ENCODE data around the gene CATSPERZ.

Gene CATSPERZ

GRCh38 chr11:64299847-64300648 is at the start of gene CATSPERZ:
Gene CATSPERZ, plus strand, starts transcription at chr11:64300358. Its CDS starts 53 bp downstream, at chr11:64300411.
- Mint-ChIP-seq H3K4me1 (peaks cover 17% of the 10 kb centered on the region), H3K4me3 (peak within 1 kb of the TSS; percentile 69), H3K27me3 (ENCODE audit: low read depth, poor library complexity) (peaks cover 92% of the 10 kb centered on the region), H3K9me3 (no peaks in the 10 kb centered on the region), H3K36me3 (ENCODE audit: low read depth) (no peaks in the 10 kb centered on the region), H3K27ac (no peak within 1 kb of the TSS)
- peak; percentile 43 for DNase-seq
- TF ChIP-seq, protein P1, sequence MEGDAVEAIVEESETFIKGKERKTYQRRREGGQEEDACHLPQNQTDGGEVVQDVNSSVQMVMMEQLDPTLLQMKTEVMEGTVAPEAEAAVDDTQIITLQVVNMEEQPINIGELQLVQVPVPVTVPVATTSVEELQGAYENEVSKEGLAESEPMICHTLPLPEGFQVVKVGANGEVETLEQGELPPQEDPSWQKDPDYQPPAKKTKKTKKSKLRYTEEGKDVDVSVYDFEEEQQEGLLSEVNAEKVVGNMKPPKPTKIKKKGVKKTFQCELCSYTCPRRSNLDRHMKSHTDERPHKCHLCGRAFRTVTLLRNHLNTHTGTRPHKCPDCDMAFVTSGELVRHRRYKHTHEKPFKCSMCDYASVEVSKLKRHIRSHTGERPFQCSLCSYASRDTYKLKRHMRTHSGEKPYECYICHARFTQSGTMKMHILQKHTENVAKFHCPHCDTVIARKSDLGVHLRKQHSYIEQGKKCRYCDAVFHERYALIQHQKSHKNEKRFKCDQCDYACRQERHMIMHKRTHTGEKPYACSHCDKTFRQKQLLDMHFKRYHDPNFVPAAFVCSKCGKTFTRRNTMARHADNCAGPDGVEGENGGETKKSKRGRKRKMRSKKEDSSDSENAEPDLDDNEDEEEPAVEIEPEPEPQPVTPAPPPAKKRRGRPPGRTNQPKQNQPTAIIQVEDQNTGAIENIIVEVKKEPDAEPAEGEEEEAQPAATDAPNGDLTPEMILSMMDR (IDR thresholded peaks at IDR 0.05) = no peak

DNA sequence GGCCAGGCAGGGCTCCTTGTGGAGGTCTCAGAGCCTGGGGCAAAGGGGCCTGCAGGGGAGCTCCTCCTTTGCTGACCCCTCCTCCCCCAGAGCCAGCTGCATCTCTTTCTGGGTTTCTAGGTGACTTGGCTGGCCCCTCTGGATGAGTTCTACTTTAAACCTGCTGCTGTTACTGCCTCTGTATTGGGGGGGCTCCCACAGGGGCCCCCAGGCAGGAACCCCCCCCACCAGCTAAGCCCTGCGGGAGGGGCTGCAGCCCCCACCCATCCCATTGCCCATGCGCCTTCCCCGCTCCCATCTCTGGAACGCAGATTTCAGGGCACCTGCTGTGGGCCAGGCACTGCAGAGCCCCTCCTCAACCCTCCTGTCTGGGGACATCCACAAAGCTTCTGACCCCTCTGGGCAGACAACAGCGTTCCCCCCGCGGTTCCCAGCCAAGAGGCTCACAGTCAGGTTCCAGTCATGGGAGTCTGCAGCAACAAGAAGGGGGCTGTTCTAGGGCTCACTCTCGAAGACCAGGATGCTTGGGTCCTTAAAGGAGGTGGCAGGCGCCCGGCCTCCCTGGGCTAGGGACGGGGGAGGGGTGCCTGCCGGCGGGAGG is 49.6 kb upstream of the CATSPERZ start:
- Mint-ChIP-seq H3K27ac (no peak overlapping the region), H3K27me3 (ENCODE audit: low read depth, poor library complexity) (peaks cover 3% of the 10 kb centered on the region), H3K4me1 (peaks cover 49% of the 10 kb centered on the region), H3K4me3 (peak overlapping the region; percentile 80), H3K9me3 (no peaks in the 10 kb centered on the region), H3K36me3 (ENCODE audit: low read depth) (no peaks in the 10 kb centered on the region)
- TF ChIP-seq, protein P1 (IDR thresholded peaks at IDR 0.05) = no peak
- no peak for DNase-seq

- peaks cover 3% of the 10 kb centered on the region for H3K27me3 Mint-ChIP-seq (ENCODE audit: low read depth, poor library complexity)
- TF ChIP-seq, protein P1 (IDR thresholded peaks at IDR 0.05) = peak; percentile 47
- no peak within 1 kb of the TSS for H3K27ac Mint-ChIP-seq
- DNase-seq = peak; percentile 79
- H3K4me3 Mint-ChIP-seq = peak within 1 kb of the TSS; percentile 92
- H3K9me3 Mint-ChIP-seq = no peaks in the 10 kb centered on the region
- no peaks in the 10 kb centered on the region for H3K36me3 Mint-ChIP-seq (ENCODE audit: low read depth)
- H3K4me1 Mint-ChIP-seq = peaks cover 49% of the 10 kb centered on the region
Observed at GRCh38 chr11:64251016-64251752, 49.0 kb upstream of the CATSPERZ start, which contains the start of gene PLCB3. Gene PLCB3, plus strand, starts transcription at chr11:64251530. Its CDS starts 120 bp downstream, at chr11:64251650.

- TF ChIP-seq, protein P1 (IDR thresholded peaks at IDR 0.05) = no peak
- Mint-ChIP-seq H3K27me3 (ENCODE audit: low read depth, poor library complexity) (peaks cover 3% of the 10 kb centered on the region), H3K4me3 (peak overlapping the region; percentile 92), H3K4me1 (peaks cover 49% of the 10 kb centered on the region), H3K27ac (no peak overlapping the region), H3K36me3 (ENCODE audit: low read depth) (no peaks in the 10 kb centered on the region), H3K9me3 (no peaks in the 10 kb centered on the region)
- DNase-seq = no peak
Observed at GRCh38 chr11:64251753-64252002, 48.5 kb upstream of the CATSPERZ start.

- no peak overlapping the region for H3K27ac Mint-ChIP-seq
Observed at GRCh38 chr11:64252003-64252872, 47.9 kb upstream of the CATSPERZ start.

More at GRCh38 chr11:64252003-64252872, 47.9 kb upstream of the CATSPERZ start:
- peaks cover 3% of the 10 kb centered on the region for H3K27me3 Mint-ChIP-seq (ENCODE audit: low read depth, poor library complexity)
- peaks cover 49% of the 10 kb centered on the region for H3K4me1 Mint-ChIP-seq
- TF ChIP-seq, protein P1 (IDR thresholded peaks at IDR 0.05) = no peak
- H3K36me3 Mint-ChIP-seq (ENCODE audit: low read depth) = no peaks in the 10 kb centered on the region
- H3K9me3 Mint-ChIP-seq = no peaks in the 10 kb centered on the region
- H3K4me3 Mint-ChIP-seq = peak overlapping the region; percentile 92
- no peak for DNase-seq

Data from nephron progenitor cell (in vitro differentiated cells).